ENCODE results near the gene ASMT. TPM values are rescaled to one million over a fixed set of nuclear protein-coding genes. Genes with fewer than 3 reads are reported as not detected.

Gene ASMT
- total RNA-seq, 4 donors from 2014 or later, result not detected

DNA sequence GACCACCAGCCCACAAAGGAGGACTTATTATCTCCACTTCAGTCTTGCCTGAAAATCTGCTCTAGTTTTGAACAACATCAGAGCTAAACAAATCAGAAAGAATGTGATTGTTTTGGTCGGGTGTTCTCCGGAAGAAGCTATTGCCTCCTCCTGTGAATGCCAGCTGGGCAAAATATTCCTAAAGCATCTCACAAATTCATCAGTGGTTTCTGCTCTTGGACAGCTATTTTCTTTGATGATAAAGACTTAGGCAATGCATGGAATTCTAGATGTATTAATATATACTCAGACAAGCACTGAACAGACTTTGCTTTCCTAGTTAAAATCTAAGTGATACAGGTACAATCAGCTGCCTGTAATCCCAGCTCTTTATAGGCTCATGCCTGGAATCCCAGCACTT, 71.8 kb downstream of the ASMT start:
- H3K9me3 ChIP-seq, result no peaks in the 10 kb centered on the region
- no peaks in the 10 kb centered on the region for H3K27me3 ChIP-seq
- H3K36me3 ChIP-seq, result no peaks in the 10 kb centered on the region
- 68 to 76% methylated on average over 2 of the region's 2 CpGs for WGBS, 2 donors
- H3K4me3 ChIP-seq (replicated peaks in 1 of 3), result no peak overlapping the region
- intact Hi-C loops (cut with DNase I), result no loop called here
- no peaks in the 10 kb centered on the region for H3K4me1 ChIP-seq
- TF ChIP-seq, protein P1, sequence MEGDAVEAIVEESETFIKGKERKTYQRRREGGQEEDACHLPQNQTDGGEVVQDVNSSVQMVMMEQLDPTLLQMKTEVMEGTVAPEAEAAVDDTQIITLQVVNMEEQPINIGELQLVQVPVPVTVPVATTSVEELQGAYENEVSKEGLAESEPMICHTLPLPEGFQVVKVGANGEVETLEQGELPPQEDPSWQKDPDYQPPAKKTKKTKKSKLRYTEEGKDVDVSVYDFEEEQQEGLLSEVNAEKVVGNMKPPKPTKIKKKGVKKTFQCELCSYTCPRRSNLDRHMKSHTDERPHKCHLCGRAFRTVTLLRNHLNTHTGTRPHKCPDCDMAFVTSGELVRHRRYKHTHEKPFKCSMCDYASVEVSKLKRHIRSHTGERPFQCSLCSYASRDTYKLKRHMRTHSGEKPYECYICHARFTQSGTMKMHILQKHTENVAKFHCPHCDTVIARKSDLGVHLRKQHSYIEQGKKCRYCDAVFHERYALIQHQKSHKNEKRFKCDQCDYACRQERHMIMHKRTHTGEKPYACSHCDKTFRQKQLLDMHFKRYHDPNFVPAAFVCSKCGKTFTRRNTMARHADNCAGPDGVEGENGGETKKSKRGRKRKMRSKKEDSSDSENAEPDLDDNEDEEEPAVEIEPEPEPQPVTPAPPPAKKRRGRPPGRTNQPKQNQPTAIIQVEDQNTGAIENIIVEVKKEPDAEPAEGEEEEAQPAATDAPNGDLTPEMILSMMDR (IDR thresholded peaks at IDR 0.05), result no peak
- no peak for TF ChIP-seq POLR2A (IDR thresholded peaks at IDR 0.05)
- no peak overlapping the region for H3K27ac ChIP-seq
- DNase-seq, result no peak

Other genes with a start within 250 kb of the ASMT start
- 100 to 1,000 TPM; 219 to 397 (median 320) TPM for gene SLC25A6, start 222.9 kb upstream of the ASMT start, total RNA-seq
- gene ASMTL, start 162.2 kb upstream of the ASMT start, total RNA-seq, result 10 to 100 TPM; 29.7 to 56.1 (median 42.4) TPM
- 10 to 100 TPM in 1 of 4 donors, 1 to 10 TPM in 3; 2.4 to 11.9 (median 3.0) TPM for gene P2RY8, start 77.9 kb upstream of the ASMT start, total RNA-seq
- gene AKAP17A, start 23.5 kb upstream of the ASMT start, total RNA-seq, result 10 to 100 TPM; 56.7 to 82.6 (median 63.1) TPM

All from thyroid gland (tissue), 4 donors.